GM19351 (cell line): ENCODE data around the gene TDRD1.

Experiments used
- ATAC-seq: cut with Tn5 transposase; IDR thresholded peaks from one replicate; pipeline ENCODE4 v1.9.1; 2021; ENCODE audit warnings: mild to moderate bottlenecking, moderate library complexity; ENCODE audit not compliant: unreplicated experiment

Gene TDRD1

GRCh38 chr10:114260366-114260765 lies 81.2 kb downstream of the TDRD1 start:
- no peak for ATAC-seq

- peak; percentile 72 for ATAC-seq
Observed at GRCh38 chr10:114261076-114261475, 81.9 kb downstream of the TDRD1 start.

GRCh38 chr10:114262496-114262895 lies 83.3 kb downstream of the TDRD1 start:
- no peak for ATAC-seq

GRCh38 chr10:114265392-114266053 lies 86.4 kb downstream of the TDRD1 start:
- ATAC-seq = no peak

GRCh38 chr10:114266521-114266920 lies 87.4 kb downstream of the TDRD1 start:
- no peak for ATAC-seq

GRCh38 chr10:114271075-114271778 lies 92.1 kb downstream of the TDRD1 start:
- no peak for ATAC-seq

GRCh38 chr10:114271779-114272167 lies 92.6 kb downstream of the TDRD1 start:
- no peak for ATAC-seq

GRCh38 chr10:114272696-114273095 lies 93.5 kb downstream of the TDRD1 start:
- ATAC-seq = no peak

- no peak for ATAC-seq
Observed at GRCh38 chr10:114273910-114274309, 94.8 kb downstream of the TDRD1 start.

GRCh38 chr10:114274616-114275453 lies 95.7 kb downstream of the TDRD1 start:
- ATAC-seq = no peak

- no peak for ATAC-seq
Observed at GRCh38 chr10:114276066-114276465, 96.9 kb downstream of the TDRD1 start.

- no peak for ATAC-seq
Observed at GRCh38 chr10:114276671-114277070, 97.5 kb downstream of the TDRD1 start.

- no peak for ATAC-seq
Observed at GRCh38 chr10:114278140-114278883, 99.2 kb downstream of the TDRD1 start.

- ATAC-seq = no peak
Observed at GRCh38 chr10:114278884-114279191, 99.7 kb downstream of the TDRD1 start.

GRCh38 chr10:114279289-114279688 lies 100.1 kb downstream of the TDRD1 start:
- no peak for ATAC-seq

GRCh38 chr10:114279901-114280644 lies 100.9 kb downstream of the TDRD1 start:
- ATAC-seq = no peak

GRCh38 chr10:114281006-114281405 lies 101.9 kb downstream of the TDRD1 start:
- ATAC-seq = no peak

- no peak for ATAC-seq
Observed at GRCh38 chr10:114281461-114281860, 102.3 kb downstream of the TDRD1 start.
